ENCODE measurements around the gene FGF8. TPM values are rescaled to one million over a fixed set of nuclear protein-coding genes. Genes with fewer than 3 reads are reported as not detected.

FGF8 gene
- total and polyA plus RNA-seq, 9 of the 15 experiments (the other 6 are each of a cell fraction or from before 2014, with no cell fraction given): 0.13 to 0.82 (median 0.37) TPM; not detected in 5

GRCh38 chr10:101749047-101750016 lies 26.6 kb downstream of the FGF8 start (continued):
- TF ChIP-seq RUNX1 (IDR thresholded peaks at IDR 0.05; ENCODE audit: low read depth) (no peak), CHD2 (IDR thresholded peaks at IDR 0.05; ENCODE audit: low read depth, low read length) (no peak), ZNF224 (CRISPR knock-in tag; IDR thresholded peaks at IDR 0.05) (no peak), FOXJ3 (CRISPR knock-in tag; IDR thresholded peaks at IDR 0.05) (no peak), YBX1 (IDR thresholded peaks at IDR 0.05) (no peak), ZNF140 (CRISPR knock-in tag; IDR thresholded peaks at IDR 0.05) (no peak), ZNF217 (CRISPR knock-in tag; IDR thresholded peaks at IDR 0.05) (no peak), NFIC (IDR thresholded peaks at IDR 0.05) (no peak), HMGXB4 (CRISPR knock-in tag; IDR thresholded peaks at IDR 0.05) (no peak), MYNN (IDR thresholded peaks at IDR 0.05) (no peak), MYNN (CRISPR knock-in tag; IDR thresholded peaks at IDR 0.05) (no peak), ZHX1 (conservative IDR thresholded peaks at IDR 0.05; ENCODE audit: low read length) (no peak)
- TF ChIP-seq, protein P1, sequence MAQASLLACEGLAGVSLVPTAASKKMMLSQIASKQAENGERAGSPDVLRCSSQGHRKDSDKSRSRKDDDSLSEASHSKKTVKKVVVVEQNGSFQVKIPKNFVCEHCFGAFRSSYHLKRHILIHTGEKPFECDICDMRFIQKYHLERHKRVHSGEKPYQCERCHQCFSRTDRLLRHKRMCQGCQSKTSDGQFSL (CRISPR knock-in tag; IDR thresholded peaks at IDR 0.05): no peak
- TF ChIP-seq, protein P1 (tag; IDR thresholded peaks at IDR 0.05): no peak
- TF ChIP-seq, protein P2, sequence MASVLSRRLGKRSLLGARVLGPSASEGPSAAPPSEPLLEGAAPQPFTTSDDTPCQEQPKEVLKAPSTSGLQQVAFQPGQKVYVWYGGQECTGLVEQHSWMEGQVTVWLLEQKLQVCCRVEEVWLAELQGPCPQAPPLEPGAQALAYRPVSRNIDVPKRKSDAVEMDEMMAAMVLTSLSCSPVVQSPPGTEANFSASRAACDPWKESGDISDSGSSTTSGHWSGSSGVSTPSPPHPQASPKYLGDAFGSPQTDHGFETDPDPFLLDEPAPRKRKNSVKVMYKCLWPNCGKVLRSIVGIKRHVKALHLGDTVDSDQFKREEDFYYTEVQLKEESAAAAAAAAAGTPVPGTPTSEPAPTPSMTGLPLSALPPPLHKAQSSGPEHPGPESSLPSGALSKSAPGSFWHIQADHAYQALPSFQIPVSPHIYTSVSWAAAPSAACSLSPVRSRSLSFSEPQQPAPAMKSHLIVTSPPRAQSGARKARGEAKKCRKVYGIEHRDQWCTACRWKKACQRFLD (CRISPR knock-in tag; IDR thresholded peaks at IDR 0.05): no peak

Measured in K562 (cell line).